Activated CD4-positive, alpha-beta T cell treated with anti-CD3 and anti-CD28 coated beads for 1 hour (primary cell): ENCODE data around the gene ERVK3-1.
"Not testable (repeated sequence)": the region's sequence is repeated elsewhere in the genome, so short reads cannot be mapped to it uniquely, and the experiment has no call there.

Experiments used
- DNase-seq: peaks from one replicate; pipeline ENCODE4 v3.0.0-alpha.2; 2020

Gene ERVK3-1

GRCh38 chr19:58305065-58305931 lies at the start of gene ERVK3-1:
TSS of gene ERVK3-1 (plus strand) at chr19:58305377. CDS start at chr19:58312169, 6,792 bp downstream.
- peak; percentile 88 for DNase-seq

- not testable (repeated sequence) for DNase-seq
Observed at GRCh38 chr19:58258259-58258658, 46.9 kb upstream of the ERVK3-1 start.

- DNase-seq, result no peak
Observed at GRCh38 chr19:58261600-58261967, 43.6 kb upstream of the ERVK3-1 start.

- DNase-seq, result no peak
Observed at GRCh38 chr19:58261968-58262921, 42.9 kb upstream of the ERVK3-1 start.

GRCh38 chr19:58262922-58263296 lies 42.3 kb upstream of the ERVK3-1 start:
- DNase-seq, result no peak

- DNase-seq, result no peak
Observed at GRCh38 chr19:58265100-58265499, 40.1 kb upstream of the ERVK3-1 start.

GRCh38 chr19:58268344-58268743 lies 36.8 kb upstream of the ERVK3-1 start:
- DNase-seq, result no peak

- DNase-seq, result no peak
Observed at GRCh38 chr19:58274771-58275201, 30.4 kb upstream of the ERVK3-1 start.

- DNase-seq, result no peak
Observed at GRCh38 chr19:58275564-58275963, 29.6 kb upstream of the ERVK3-1 start.

- DNase-seq, result no peak
Observed at GRCh38 chr19:58277197-58277596, 28.0 kb upstream of the ERVK3-1 start.

GRCh38 chr19:58277748-58278540 lies 27.2 kb upstream of the ERVK3-1 start:
- no peak for DNase-seq

GRCh38 chr19:58278541-58279041 lies 26.6 kb upstream of the ERVK3-1 start, which contains the start of gene ZNF8:
TSS of gene ZNF8 (plus strand) at chr19:58278955. CDS start at chr19:58279082, 127 bp downstream.
- peak; percentile 93 for DNase-seq

- peak; percentile 13 for DNase-seq
Observed at GRCh38 chr19:58279042-58279924, 25.9 kb upstream of the ERVK3-1 start.

- DNase-seq, result no peak
Observed at GRCh38 chr19:58279925-58280316, 25.3 kb upstream of the ERVK3-1 start.

GRCh38 chr19:58284199-58284598 lies 21.0 kb upstream of the ERVK3-1 start:
- DNase-seq, result no peak

- no peak for DNase-seq
Observed at GRCh38 chr19:58291943-58292342, 13.2 kb upstream of the ERVK3-1 start.

- no peak for DNase-seq
Observed at GRCh38 chr19:58294743-58295374, 10.3 kb upstream of the ERVK3-1 start.

- no peak for DNase-seq
Observed at GRCh38 chr19:58296104-58296503, 9.1 kb upstream of the ERVK3-1 start.

GRCh38 chr19:58300620-58301019 lies 4.6 kb upstream of the ERVK3-1 start:
- DNase-seq, result no peak

- DNase-seq, result no peak
Observed at GRCh38 chr19:58304255-58304654, 922 bp upstream of the ERVK3-1 start.

- DNase-seq, result no peak
Observed at GRCh38 chr19:58304748-58305064, 471 bp upstream of the ERVK3-1 start.
